WTC11 (cell line): ENCODE data around the gene PKM. TPM values are rescaled to one million over a fixed set of nuclear protein-coding genes. Genes with fewer than 3 reads are reported as not detected.

Experiments used
- ATAC-seq: fragments of 200-7000 bp; cut with Tn5 transposase; 2 replicates; pipeline ENCODE4 v1.10.0; 2021; ENCODE audit warnings: mild to moderate bottlenecking, moderate library complexity
- CTCF ChIA-PET: fragments of 300-600 bp; sonication (Branson Sonifier 250); formaldehyde crosslinking; loops from one replicate; lab custom pipeline; 2021; ENCODE audit warnings: antibody characterized with exemption; lab: Charles Lee
- POLR2A ChIA-PET: fragments of 350-600 bp; sonication (Branson Sonifier 250); formaldehyde crosslinking; loops from one replicate; lab custom pipeline; 2021; ENCODE audit warnings: antibody characterized with exemption; lab: Charles Lee
- DNase-seq: peaks from one replicate; pipeline ENCODE4 v3.0.0; 2021; ENCODE audit warnings: low spot score
- H3K27ac Mint-ChIP-seq: 2 replicates; pipeline ENCODE4 v1.8.0; 2021; ENCODE audit warnings: mixed read lengths
- H3K27me3 Mint-ChIP-seq: 2 replicates; pipeline ENCODE4 v1.8.0; 2021; ENCODE audit warnings: low read depth, mild to moderate bottlenecking, moderate library complexity, mixed read lengths
- H3K36me3 Mint-ChIP-seq: 2 replicates; pipeline ENCODE4 v1.8.0; 2021; ENCODE audit warnings: mixed read lengths
- H3K4me1 Mint-ChIP-seq: 2 replicates; pipeline ENCODE4 v1.8.0; 2022; ENCODE audit warnings: mixed read lengths
- H3K4me3 Mint-ChIP-seq: 2 replicates; pipeline ENCODE4 v1.8.0; 2021; ENCODE audit warnings: mild to moderate bottlenecking, moderate library complexity, mixed read lengths
- H3K9me3 Mint-ChIP-seq: 2 replicates; pipeline ENCODE4 v1.8.0; 2021; ENCODE audit warnings: mixed read lengths
- CBFB ChIP-seq: sonication (generic); formaldehyde crosslinking; IDR thresholded peaks from 2 replicates; pipeline ENCODE4 v1.8.1; 2022; ENCODE audit warnings: mild to moderate bottlenecking, low read depth, missing genetic modification reagents
- CREB1 ChIP-seq: sonication (generic); formaldehyde crosslinking; IDR thresholded peaks from 2 replicates; pipeline ENCODE4 v1.8.0; 2023; ENCODE audit warnings: mild to moderate bottlenecking, missing genetic modification reagents
- EMX1 ChIP-seq: fragments of 250-450 bp; sonication (Bioruptor Pico); IDR thresholded peaks from 2 replicates; pipeline ENCODE4 v1.8.0; 2021; ENCODE audit warnings: mild to moderate bottlenecking
- ETV6 ChIP-seq: sonication (generic); formaldehyde crosslinking; IDR thresholded peaks from 2 replicates; pipeline ENCODE4 v1.8.1; 2022; ENCODE audit warnings: mild to moderate bottlenecking, missing genetic modification reagents
- FOXK1 ChIP-seq: sonication (generic); formaldehyde crosslinking; IDR thresholded peaks from 2 replicates; pipeline ENCODE4 v1.8.0; 2022; ENCODE audit warnings: mild to moderate bottlenecking, moderate library complexity, missing genetic modification reagents
- FOXP1 ChIP-seq: sonication (generic); formaldehyde crosslinking; IDR thresholded peaks from 2 replicates; pipeline ENCODE4 v1.8.0; 2022; ENCODE audit warnings: missing genetic modification reagents, mild to moderate bottlenecking, moderate library complexity, borderline replicate concordance
- IRF2 ChIP-seq: sonication (generic); formaldehyde crosslinking; IDR thresholded peaks from 2 replicates; pipeline ENCODE4 v1.8.0; 2022; ENCODE audit warnings: low read depth, missing genetic modification reagents, borderline replicate concordance
- PRRX2 ChIP-seq: fragments of 250-450 bp; sonication (Bioruptor Pico); IDR thresholded peaks from 2 replicates; pipeline ENCODE4 v1.8.0; 2021; ENCODE audit warnings: mild to moderate bottlenecking
- RORB ChIP-seq: fragments of 250-450 bp; sonication (Bioruptor Pico); IDR thresholded peaks from 2 replicates; pipeline ENCODE4 v1.9.0; 2021; ENCODE audit warnings: mild to moderate bottlenecking
- SMAD3 ChIP-seq: sonication (generic); formaldehyde crosslinking; IDR thresholded peaks from 2 replicates; pipeline ENCODE4 v1.8.0; 2022; ENCODE audit warnings: missing genetic modification reagents, mild to moderate bottlenecking, borderline replicate concordance
- SOX15 ChIP-seq: fragments of 250-450 bp; sonication (Bioruptor Pico); IDR thresholded peaks from 2 replicates; pipeline ENCODE4 v1.9.0; 2021; ENCODE audit warnings: mild to moderate bottlenecking
- TP53 ChIP-seq: sonication (generic); formaldehyde crosslinking; IDR thresholded peaks from 2 replicates; pipeline ENCODE4 v1.8.1; 2023; ENCODE audit warnings: mild to moderate bottlenecking, missing genetic modification reagents
- ZNF219 ChIP-seq: sonication (generic); formaldehyde crosslinking; IDR thresholded peaks from 2 replicates; pipeline ENCODE4 v1.8.0; 2023; ENCODE audit warnings: missing genetic modification reagents, mild to moderate bottlenecking, borderline replicate concordance
- ZNF263 ChIP-seq: sonication (generic); formaldehyde crosslinking; IDR thresholded peaks from 2 replicates; pipeline ENCODE4 v1.8.1; 2022; ENCODE audit warnings: low read depth, mild to moderate bottlenecking, moderate library complexity, missing genetic modification reagents
- total RNA-seq: library from RNA; stranded (reverse); gene quantifications from 3 replicates; pipeline ENCODE4 v1.2.3, GENCODE V29; 2021
- TF ChIP-seq, protein P1 (sequence below): sonication (generic); formaldehyde crosslinking; IDR thresholded peaks from 2 replicates; pipeline ENCODE4 v1.8.0; 2022; ENCODE audit warnings: missing genetic modification reagents
- TF ChIP-seq, protein P2 (sequence below): sonication (generic); formaldehyde crosslinking; IDR thresholded peaks from 2 replicates; pipeline ENCODE4 v1.8.0; 2023; ENCODE audit warnings: missing genetic modification reagents, mild to moderate bottlenecking, borderline replicate concordance
- TF ChIP-seq, protein P3 (sequence below): sonication (generic); formaldehyde crosslinking; IDR thresholded peaks from 2 replicates; pipeline ENCODE4 v1.8.1; 2023; ENCODE audit warnings: mild to moderate bottlenecking, missing genetic modification reagents
- TF ChIP-seq, protein P4 (sequence below): fragments of 250-450 bp; sonication (Bioruptor Pico); IDR thresholded peaks from 2 replicates; pipeline ENCODE4 v1.9.0; 2021; ENCODE audit warnings: moderate library complexity, mild to moderate bottlenecking, inconsistent platforms, borderline replicate concordance
- TF ChIP-seq, protein P5 (sequence below): sonication (generic); formaldehyde crosslinking; IDR thresholded peaks from 2 replicates; pipeline ENCODE4 v1.8.1; 2022; ENCODE audit warnings: low read depth, missing genetic modification reagents, borderline replicate concordance
- TF ChIP-seq, protein P6 (sequence below): sonication (generic); formaldehyde crosslinking; IDR thresholded peaks from 2 replicates; pipeline ENCODE4 v1.8.1; 2023; ENCODE audit warnings: mild to moderate bottlenecking, missing genetic modification reagents, moderate library complexity

PKM gene
- total RNA-seq, 1 experiment from 2014 or later: 858 TPM

DNA sequence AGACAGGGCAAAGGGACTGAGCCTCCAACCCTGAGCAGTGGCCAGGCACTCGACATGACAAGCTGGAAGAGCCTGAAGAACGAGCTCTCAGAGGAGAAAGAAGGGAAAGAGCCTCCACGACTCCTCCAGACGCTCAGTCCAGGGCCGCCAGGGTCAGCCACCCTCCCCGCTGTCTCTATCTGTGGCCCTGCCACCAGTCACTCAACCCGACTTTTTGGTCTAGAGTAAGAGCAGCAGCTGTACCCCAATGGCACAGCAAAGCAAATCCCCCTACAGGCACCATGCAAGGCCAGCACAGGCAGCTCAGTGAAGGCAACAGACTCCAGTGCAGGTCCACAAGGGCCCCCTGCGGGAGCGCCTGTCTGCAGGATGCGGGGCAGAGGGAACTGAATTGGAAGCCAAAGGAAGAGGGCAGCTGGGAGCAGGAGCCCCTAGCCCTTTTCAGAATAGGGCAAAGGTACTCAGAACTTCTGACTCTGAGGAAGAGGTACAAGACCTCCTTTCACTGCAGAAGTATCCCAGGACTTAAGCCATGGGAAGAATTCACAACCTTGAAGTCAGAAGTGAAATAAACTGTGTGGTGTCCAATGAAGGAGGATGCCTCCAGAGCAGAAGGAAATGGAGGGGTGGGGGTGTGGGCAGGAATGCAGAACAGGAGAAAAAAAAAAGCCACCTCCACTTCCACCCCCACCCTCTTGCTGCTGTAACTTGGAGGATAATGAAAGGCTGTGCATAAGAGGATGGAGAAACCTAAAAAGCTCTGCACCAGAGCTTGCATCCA, 24.9 kb downstream of the PKM start (continued):
- TF ChIP-seq, protein P1, sequence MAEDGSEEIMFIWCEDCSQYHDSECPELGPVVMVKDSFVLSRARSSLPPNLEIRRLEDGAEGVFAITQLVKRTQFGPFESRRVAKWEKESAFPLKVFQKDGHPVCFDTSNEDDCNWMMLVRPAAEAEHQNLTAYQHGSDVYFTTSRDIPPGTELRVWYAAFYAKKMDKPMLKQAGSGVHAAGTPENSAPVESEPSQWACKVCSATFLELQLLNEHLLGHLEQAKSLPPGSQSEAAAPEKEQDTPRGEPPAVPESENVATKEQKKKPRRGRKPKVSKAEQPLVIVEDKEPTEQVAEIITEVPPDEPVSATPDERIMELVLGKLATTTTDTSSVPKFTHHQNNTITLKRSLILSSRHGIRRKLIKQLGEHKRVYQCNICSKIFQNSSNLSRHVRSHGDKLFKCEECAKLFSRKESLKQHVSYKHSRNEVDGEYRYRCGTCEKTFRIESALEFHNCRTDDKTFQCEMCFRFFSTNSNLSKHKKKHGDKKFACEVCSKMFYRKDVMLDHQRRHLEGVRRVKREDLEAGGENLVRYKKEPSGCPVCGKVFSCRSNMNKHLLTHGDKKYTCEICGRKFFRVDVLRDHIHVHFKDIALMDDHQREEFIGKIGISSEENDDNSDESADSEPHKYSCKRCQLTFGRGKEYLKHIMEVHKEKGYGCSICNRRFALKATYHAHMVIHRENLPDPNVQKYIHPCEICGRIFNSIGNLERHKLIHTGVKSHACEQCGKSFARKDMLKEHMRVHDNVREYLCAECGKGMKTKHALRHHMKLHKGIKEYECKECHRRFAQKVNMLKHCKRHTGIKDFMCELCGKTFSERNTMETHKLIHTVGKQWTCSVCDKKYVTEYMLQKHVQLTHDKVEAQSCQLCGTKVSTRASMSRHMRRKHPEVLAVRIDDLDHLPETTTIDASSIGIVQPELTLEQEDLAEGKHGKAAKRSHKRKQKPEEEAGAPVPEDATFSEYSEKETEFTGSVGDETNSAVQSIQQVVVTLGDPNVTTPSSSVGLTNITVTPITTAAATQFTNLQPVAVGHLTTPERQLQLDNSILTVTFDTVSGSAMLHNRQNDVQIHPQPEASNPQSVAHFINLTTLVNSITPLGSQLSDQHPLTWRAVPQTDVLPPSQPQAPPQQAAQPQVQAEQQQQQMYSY (CRISPR knock-in tag): no peak
- TF ChIP-seq TP53 (CRISPR knock-in tag) (no peak), FOXP1 (no peak), IRF2 (CRISPR knock-in tag) (no peak), SOX15 (no peak), RORB (CRISPR knock-in tag) (no peak)
- TF ChIP-seq, protein P2, sequence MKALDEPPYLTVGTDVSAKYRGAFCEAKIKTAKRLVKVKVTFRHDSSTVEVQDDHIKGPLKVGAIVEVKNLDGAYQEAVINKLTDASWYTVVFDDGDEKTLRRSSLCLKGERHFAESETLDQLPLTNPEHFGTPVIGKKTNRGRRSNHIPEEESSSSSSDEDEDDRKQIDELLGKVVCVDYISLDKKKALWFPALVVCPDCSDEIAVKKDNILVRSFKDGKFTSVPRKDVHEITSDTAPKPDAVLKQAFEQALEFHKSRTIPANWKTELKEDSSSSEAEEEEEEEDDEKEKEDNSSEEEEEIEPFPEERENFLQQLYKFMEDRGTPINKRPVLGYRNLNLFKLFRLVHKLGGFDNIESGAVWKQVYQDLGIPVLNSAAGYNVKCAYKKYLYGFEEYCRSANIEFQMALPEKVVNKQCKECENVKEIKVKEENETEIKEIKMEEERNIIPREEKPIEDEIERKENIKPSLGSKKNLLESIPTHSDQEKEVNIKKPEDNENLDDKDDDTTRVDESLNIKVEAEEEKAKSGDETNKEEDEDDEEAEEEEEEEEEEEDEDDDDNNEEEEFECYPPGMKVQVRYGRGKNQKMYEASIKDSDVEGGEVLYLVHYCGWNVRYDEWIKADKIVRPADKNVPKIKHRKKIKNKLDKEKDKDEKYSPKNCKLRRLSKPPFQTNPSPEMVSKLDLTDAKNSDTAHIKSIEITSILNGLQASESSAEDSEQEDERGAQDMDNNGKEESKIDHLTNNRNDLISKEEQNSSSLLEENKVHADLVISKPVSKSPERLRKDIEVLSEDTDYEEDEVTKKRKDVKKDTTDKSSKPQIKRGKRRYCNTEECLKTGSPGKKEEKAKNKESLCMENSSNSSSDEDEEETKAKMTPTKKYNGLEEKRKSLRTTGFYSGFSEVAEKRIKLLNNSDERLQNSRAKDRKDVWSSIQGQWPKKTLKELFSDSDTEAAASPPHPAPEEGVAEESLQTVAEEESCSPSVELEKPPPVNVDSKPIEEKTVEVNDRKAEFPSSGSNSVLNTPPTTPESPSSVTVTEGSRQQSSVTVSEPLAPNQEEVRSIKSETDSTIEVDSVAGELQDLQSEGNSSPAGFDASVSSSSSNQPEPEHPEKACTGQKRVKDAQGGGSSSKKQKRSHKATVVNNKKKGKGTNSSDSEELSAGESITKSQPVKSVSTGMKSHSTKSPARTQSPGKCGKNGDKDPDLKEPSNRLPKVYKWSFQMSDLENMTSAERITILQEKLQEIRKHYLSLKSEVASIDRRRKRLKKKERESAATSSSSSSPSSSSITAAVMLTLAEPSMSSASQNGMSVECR (CRISPR knock-in tag): no peak
- TF ChIP-seq, protein P3, sequence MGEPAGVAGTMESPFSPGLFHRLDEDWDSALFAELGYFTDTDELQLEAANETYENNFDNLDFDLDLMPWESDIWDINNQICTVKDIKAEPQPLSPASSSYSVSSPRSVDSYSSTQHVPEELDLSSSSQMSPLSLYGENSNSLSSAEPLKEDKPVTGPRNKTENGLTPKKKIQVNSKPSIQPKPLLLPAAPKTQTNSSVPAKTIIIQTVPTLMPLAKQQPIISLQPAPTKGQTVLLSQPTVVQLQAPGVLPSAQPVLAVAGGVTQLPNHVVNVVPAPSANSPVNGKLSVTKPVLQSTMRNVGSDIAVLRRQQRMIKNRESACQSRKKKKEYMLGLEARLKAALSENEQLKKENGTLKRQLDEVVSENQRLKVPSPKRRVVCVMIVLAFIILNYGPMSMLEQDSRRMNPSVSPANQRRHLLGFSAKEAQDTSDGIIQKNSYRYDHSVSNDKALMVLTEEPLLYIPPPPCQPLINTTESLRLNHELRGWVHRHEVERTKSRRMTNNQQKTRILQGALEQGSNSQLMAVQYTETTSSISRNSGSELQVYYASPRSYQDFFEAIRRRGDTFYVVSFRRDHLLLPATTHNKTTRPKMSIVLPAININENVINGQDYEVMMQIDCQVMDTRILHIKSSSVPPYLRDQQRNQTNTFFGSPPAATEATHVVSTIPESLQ: no peak

DNA sequence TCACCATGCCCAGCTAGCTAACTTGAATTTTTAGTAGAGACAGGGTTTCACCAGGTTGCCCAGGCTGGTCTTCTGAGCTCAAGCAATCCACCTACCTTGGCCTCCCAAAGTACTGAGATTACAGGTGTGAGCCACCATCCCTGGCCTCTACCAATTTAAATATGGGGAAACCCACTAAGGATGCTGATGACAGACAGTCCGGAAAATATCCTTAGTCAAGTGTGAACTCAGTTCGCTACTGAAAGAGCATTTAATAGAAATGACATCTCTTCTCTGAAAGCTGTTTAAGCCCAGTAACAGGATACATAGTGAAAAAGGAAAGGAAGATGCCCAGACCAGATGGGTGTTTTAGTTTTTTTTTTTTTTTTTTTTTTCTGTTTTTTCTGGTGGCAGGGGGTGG, 25.7 kb downstream of the PKM start:
- H3K4me1 Mint-ChIP-seq: no peaks in the 10 kb centered on the region
- TF ChIP-seq, protein P4, sequence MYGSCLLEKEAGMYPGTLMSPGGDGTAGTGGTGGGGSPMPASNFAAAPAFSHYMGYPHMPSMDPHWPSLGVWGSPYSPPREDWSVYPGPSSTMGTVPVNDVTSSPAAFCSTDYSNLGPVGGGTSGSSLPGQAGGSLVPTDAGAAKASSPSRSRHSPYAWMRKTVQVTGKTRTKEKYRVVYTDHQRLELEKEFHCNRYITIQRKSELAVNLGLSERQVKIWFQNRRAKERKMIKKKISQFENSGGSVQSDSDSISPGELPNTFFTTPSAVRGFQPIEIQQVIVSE (CRISPR knock-in tag): no peak
- no peak for TF ChIP-seq ZNF219 (CRISPR knock-in tag)
- ChIA-PET CTCF (no interaction called here), POLR2A (interaction anchor here (0.6 kb wide), 1 partner anchor 55 kb away, joined by 3 read pairs; no protein-coding TSS in a partner anchor)
- H3K27me3 Mint-ChIP-seq: no peaks in the 10 kb centered on the region
- peaks cover 98% of the 10 kb centered on the region for H3K36me3 Mint-ChIP-seq
- no peaks in the 10 kb centered on the region for H3K9me3 Mint-ChIP-seq
- no peak for DNase-seq
- no peak overlapping the region for H3K4me3 Mint-ChIP-seq
- ATAC-seq: no peak
- 0 out of 2 replicates have a peak overlapping the region, but pooled peaks have one; percentile 57 for H3K27ac Mint-ChIP-seq

DNA sequence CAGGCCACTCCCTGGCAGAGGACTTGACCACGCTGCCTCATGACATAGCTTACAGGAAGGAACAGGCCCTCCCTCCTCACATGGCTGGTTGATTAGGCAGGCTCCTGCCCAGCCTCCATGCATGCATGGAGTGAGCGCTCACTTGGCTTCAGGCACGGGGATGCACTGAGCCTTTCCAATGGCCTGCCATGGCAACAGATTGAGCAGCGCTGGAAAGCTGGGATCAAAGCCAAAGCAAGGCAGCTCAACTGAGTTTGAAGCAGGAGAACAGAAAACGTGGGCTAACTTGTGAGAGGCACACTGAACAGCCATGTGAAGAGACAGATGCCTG, 27.5 kb downstream of the PKM start:
- H3K9me3 Mint-ChIP-seq: no peaks in the 10 kb centered on the region
- peaks cover 98% of the 10 kb centered on the region for H3K36me3 Mint-ChIP-seq
- no peak overlapping the region for H3K4me3 Mint-ChIP-seq
- H3K27ac Mint-ChIP-seq: no peak overlapping the region; the same call in 1 of the 2 replicates
- DNase-seq (no peak), ATAC-seq (no peak)
- peaks cover 5% of the 10 kb centered on the region for H3K4me1 Mint-ChIP-seq
- POLR2A ChIA-PET: no interaction called here
- CTCF ChIA-PET: no interaction called here
- H3K27me3 Mint-ChIP-seq: no peaks in the 10 kb centered on the region
- TF ChIP-seq, protein P5, sequence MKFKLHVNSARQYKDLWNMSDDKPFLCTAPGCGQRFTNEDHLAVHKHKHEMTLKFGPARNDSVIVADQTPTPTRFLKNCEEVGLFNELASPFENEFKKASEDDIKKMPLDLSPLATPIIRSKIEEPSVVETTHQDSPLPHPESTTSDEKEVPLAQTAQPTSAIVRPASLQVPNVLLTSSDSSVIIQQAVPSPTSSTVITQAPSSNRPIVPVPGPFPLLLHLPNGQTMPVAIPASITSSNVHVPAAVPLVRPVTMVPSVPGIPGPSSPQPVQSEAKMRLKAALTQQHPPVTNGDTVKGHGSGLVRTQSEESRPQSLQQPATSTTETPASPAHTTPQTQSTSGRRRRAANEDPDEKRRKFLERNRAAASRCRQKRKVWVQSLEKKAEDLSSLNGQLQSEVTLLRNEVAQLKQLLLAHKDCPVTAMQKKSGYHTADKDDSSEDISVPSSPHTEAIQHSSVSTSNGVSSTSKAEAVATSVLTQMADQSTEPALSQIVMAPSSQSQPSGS (CRISPR knock-in tag): no peak
- TF ChIP-seq, protein P6, sequence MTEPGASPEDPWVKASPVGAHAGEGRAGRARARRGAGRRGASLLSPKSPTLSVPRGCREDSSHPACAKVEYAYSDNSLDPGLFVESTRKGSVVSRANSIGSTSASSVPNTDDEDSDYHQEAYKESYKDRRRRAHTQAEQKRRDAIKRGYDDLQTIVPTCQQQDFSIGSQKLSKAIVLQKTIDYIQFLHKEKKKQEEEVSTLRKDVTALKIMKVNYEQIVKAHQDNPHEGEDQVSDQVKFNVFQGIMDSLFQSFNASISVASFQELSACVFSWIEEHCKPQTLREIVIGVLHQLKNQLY (CRISPR knock-in tag): no peak
- TF ChIP-seq CREB1 (CRISPR knock-in tag) (no peak), CBFB (CRISPR knock-in tag) (no peak), SMAD3 (no peak), ETV6 (CRISPR knock-in tag) (no peak), PRRX2 (CRISPR knock-in tag) (no peak), EMX1 (CRISPR knock-in tag) (no peak), FOXK1 (CRISPR knock-in tag) (no peak), ZNF263 (CRISPR knock-in tag) (no peak)
